ENCODE measurements around the gene ZFAND3.
A peak's percentile ranks its signal among the peaks of the same experiment; 100 is the strongest.

ZFAND3 gene

DNA sequence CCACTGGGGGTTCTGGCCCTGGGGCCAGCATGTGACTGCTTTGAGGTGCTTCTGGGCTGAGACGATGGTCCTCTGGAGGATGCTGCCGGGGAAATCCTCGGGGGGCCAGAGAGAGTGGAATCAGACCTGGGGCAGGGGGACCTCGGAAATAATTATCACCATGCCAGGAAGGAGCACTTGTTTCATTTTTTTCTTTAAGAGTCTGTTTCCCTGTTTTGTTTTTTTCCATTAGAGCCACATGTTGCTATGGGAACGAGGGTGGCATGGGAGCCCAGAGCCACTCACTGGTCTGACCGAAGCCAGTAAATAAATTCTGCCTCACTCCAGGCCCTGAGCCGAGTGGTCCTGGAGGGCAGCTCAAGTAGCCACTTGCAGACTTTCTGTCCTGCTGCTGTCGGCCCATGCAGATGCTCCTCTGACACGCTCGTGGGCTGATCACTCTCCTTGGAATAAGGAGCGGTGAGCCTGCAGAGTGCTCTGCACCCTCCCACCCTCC, 365.1 kb downstream of the ZFAND3 start:
- H3K4me1 ChIP-seq (ENCODE audit: insufficient read depth, low read length) = no peaks in the 10 kb centered on the region
- no peak for TF ChIP-seq EZH2 (IDR thresholded peaks at IDR 0.05; ENCODE audit: borderline replicate concordance, low read depth, low read length, severe bottlenecking)
- TF ChIP-seq, protein P1, sequence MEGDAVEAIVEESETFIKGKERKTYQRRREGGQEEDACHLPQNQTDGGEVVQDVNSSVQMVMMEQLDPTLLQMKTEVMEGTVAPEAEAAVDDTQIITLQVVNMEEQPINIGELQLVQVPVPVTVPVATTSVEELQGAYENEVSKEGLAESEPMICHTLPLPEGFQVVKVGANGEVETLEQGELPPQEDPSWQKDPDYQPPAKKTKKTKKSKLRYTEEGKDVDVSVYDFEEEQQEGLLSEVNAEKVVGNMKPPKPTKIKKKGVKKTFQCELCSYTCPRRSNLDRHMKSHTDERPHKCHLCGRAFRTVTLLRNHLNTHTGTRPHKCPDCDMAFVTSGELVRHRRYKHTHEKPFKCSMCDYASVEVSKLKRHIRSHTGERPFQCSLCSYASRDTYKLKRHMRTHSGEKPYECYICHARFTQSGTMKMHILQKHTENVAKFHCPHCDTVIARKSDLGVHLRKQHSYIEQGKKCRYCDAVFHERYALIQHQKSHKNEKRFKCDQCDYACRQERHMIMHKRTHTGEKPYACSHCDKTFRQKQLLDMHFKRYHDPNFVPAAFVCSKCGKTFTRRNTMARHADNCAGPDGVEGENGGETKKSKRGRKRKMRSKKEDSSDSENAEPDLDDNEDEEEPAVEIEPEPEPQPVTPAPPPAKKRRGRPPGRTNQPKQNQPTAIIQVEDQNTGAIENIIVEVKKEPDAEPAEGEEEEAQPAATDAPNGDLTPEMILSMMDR (IDR thresholded peaks at IDR 0.05; ENCODE audit: borderline replicate concordance, extremely low read depth, low read length, poor library complexity, severe bottlenecking) = no peak
- H4K20me1 ChIP-seq (ENCODE audit: insufficient read depth, low read length) = no peaks in the 10 kb centered on the region
- no peaks in the 10 kb centered on the region for H3K9me3 ChIP-seq (ENCODE audit: insufficient read depth, low read length, severe bottlenecking)
- H3K27me3 ChIP-seq (ENCODE audit: insufficient read depth, low read length, poor library complexity) = no peaks in the 10 kb centered on the region
- no peaks in the 10 kb centered on the region for H3K36me3 ChIP-seq (ENCODE audit: insufficient read depth, low read length)
- ATAC-seq (ENCODE audit: insufficient read depth, low read depth) (no peak), DNase-seq (no peak)
- no peak overlapping the region for H3K27ac ChIP-seq (ENCODE audit: low read length)
- no peak overlapping the region for H3K9ac ChIP-seq (ENCODE audit: low read depth, low read length)
- no peaks in the 10 kb centered on the region for H3K79me2 ChIP-seq (ENCODE audit: insufficient read depth, low read length)
- H3K4me3 ChIP-seq (ENCODE audit: low read depth in 1 of 2, low read length in 2 of 2) = no peak overlapping the region
- H3K4me2 ChIP-seq (ENCODE audit: insufficient read depth, low read length) = no peak overlapping the region
- H2AFZ ChIP-seq (ENCODE audit: low read depth, low read length) = no peak overlapping the region

DNA sequence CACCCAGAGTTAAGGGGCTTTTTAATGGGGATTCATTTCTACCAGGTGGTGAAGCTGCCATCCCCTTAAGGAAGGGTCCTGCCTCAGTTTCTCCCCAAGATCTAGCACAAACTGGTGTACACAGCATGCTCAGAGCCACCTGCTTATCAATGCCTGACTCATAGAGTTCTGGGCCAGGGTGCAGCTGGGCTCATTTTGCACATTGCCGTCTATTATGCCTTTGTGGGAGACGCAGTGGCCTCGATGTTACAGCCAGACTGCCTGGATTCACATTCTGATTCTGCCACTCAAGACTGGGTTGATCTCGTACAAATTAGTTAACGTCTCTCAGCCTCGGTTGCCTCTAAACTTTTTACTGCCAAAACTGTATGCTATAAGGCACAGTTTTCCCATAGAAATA, 365.7 kb downstream of the ZFAND3 start:
- TF ChIP-seq, protein P1 (IDR thresholded peaks at IDR 0.05; ENCODE audit: borderline replicate concordance, extremely low read depth, low read length, poor library complexity, severe bottlenecking) = no peak
- no peak for TF ChIP-seq EZH2 (IDR thresholded peaks at IDR 0.05; ENCODE audit: borderline replicate concordance, low read depth, low read length, severe bottlenecking)
- H3K9ac ChIP-seq (ENCODE audit: low read depth, low read length) = no peak overlapping the region
- no peak overlapping the region for H3K27ac ChIP-seq (ENCODE audit: low read length)
- no peak overlapping the region for H3K4me3 ChIP-seq (ENCODE audit: low read depth in 1 of 2, low read length in 2 of 2)
- no peak for DNase-seq
- H3K27me3 ChIP-seq (ENCODE audit: insufficient read depth, low read length, poor library complexity) = no peaks in the 10 kb centered on the region
- no peaks in the 10 kb centered on the region for H4K20me1 ChIP-seq (ENCODE audit: insufficient read depth, low read length)
- no peak overlapping the region for H3K4me2 ChIP-seq (ENCODE audit: insufficient read depth, low read length)
- H3K4me1 ChIP-seq (ENCODE audit: insufficient read depth, low read length) = no peaks in the 10 kb centered on the region
- H3K9me3 ChIP-seq (ENCODE audit: insufficient read depth, low read length, severe bottlenecking) = no peaks in the 10 kb centered on the region
- no peak for ATAC-seq (ENCODE audit: insufficient read depth, low read depth)
- no peaks in the 10 kb centered on the region for H3K79me2 ChIP-seq (ENCODE audit: insufficient read depth, low read length)
- H2AFZ ChIP-seq (ENCODE audit: low read depth, low read length) = no peak overlapping the region
- no peaks in the 10 kb centered on the region for H3K36me3 ChIP-seq (ENCODE audit: insufficient read depth, low read length)

DNA sequence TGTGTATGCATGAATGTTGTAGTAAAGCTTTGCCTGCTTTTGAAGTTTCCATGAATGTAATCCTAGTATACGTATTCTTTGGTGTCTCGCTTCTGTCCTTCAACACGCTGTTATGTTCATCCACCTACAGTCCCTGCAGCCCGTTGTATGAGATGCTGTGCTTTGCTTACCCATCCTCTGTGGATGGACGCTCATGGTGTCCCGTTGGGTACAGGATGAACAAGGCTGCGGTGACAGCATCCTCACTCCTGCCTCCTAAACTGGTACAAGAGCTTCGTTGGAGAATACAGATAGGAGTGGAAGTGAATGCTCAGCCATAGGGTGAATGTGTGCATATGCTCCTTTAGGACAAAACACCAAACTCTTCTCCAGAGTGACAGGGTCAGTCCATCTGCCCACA, 366.2 kb downstream of the ZFAND3 start:
- TF ChIP-seq, protein P1 (IDR thresholded peaks at IDR 0.05; ENCODE audit: borderline replicate concordance, extremely low read depth, low read length, poor library complexity, severe bottlenecking) = no peak
- no peak for TF ChIP-seq EZH2 (IDR thresholded peaks at IDR 0.05; ENCODE audit: borderline replicate concordance, low read depth, low read length, severe bottlenecking)
- DNase-seq (no peak), ATAC-seq (ENCODE audit: insufficient read depth, low read depth) (no peak)
- no peaks in the 10 kb centered on the region for H3K36me3 ChIP-seq (ENCODE audit: insufficient read depth, low read length)
- no peaks in the 10 kb centered on the region for H3K9me3 ChIP-seq (ENCODE audit: insufficient read depth, low read length, severe bottlenecking)
- H2AFZ ChIP-seq (ENCODE audit: low read depth, low read length) = no peak overlapping the region
- no peak overlapping the region for H3K4me3 ChIP-seq (ENCODE audit: low read depth in 1 of 2, low read length in 2 of 2)
- no peaks in the 10 kb centered on the region for H4K20me1 ChIP-seq (ENCODE audit: insufficient read depth, low read length)
- no peaks in the 10 kb centered on the region for H3K27me3 ChIP-seq (ENCODE audit: insufficient read depth, low read length, poor library complexity)
- no peak overlapping the region for H3K9ac ChIP-seq (ENCODE audit: low read depth, low read length)
- no peak overlapping the region for H3K4me2 ChIP-seq (ENCODE audit: insufficient read depth, low read length)
- no peak overlapping the region for H3K27ac ChIP-seq (ENCODE audit: low read length)
- no peaks in the 10 kb centered on the region for H3K4me1 ChIP-seq (ENCODE audit: insufficient read depth, low read length)
- H3K79me2 ChIP-seq (ENCODE audit: insufficient read depth, low read length) = no peaks in the 10 kb centered on the region

DNA sequence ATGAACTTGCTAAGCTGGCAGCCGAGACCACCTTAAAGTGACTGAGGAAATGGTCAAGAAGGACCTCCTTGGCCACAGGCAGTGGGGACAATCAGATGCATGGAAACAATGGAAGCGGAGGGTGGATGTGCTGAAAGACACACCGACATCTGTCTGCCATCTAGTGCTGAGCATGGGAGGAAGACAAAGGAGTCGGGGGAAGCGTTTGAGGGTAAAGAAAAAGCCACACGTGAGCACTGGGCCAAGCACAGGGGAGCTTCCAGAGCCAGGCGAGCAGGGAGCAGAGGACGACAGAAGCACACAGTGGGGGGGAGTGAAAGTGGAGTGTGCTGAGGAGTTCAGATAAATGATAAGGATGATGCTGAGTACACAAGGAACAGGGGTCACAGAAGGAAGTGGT, 367.8 kb downstream of the ZFAND3 start:
- Histone ChIP-seq H3K4me1 (ENCODE audit: insufficient read depth, low read length) (no peaks in the 10 kb centered on the region), H3K4me3 (ENCODE audit: low read depth in 1 of 2, low read length in 2 of 2) (no peak overlapping the region), H3K36me3 (ENCODE audit: insufficient read depth, low read length) (no peaks in the 10 kb centered on the region), H3K79me2 (ENCODE audit: insufficient read depth, low read length) (no peaks in the 10 kb centered on the region), H3K4me2 (ENCODE audit: insufficient read depth, low read length) (no peak overlapping the region), H2AFZ (ENCODE audit: low read depth, low read length) (no peak overlapping the region), H3K9me3 (ENCODE audit: insufficient read depth, low read length, severe bottlenecking) (no peaks in the 10 kb centered on the region), H3K9ac (ENCODE audit: low read depth, low read length) (no peak overlapping the region), H4K20me1 (ENCODE audit: insufficient read depth, low read length) (no peaks in the 10 kb centered on the region), H3K27me3 (ENCODE audit: insufficient read depth, low read length, poor library complexity) (no peaks in the 10 kb centered on the region), H3K27ac (ENCODE audit: low read length) (no peak overlapping the region)
- no peak for TF ChIP-seq EZH2 (IDR thresholded peaks at IDR 0.05; ENCODE audit: borderline replicate concordance, low read depth, low read length, severe bottlenecking)
- TF ChIP-seq, protein P1 (IDR thresholded peaks at IDR 0.05; ENCODE audit: borderline replicate concordance, extremely low read depth, low read length, poor library complexity, severe bottlenecking) = peak; percentile 4
- ATAC-seq (ENCODE audit: insufficient read depth, low read depth) (no peak), DNase-seq (no peak)
